Omental fat pad (tissue), 4 donors: ENCODE data around the gene ACTC1. TPM values are rescaled to one million over a fixed set of nuclear protein-coding genes. Genes with fewer than 3 reads are reported as not detected.
"Not testable (repeated sequence)": the region's sequence is repeated elsewhere in the genome, so short reads cannot be mapped to it uniquely, and the experiment has no call there.

Experiments
- ATAC-seq: fragments of 150-250 bp; one replicate; pipeline ENCODE4 v1.9.1; 2016; ENCODE audit warnings: mild to moderate bottlenecking, moderate library complexity; ENCODE audit not compliant: low FRiP score
- DNase-seq: peaks from one replicate; pipeline ENCODE4 v3.0.0-alpha.2; 2019; ENCODE audit warnings: low spot score
- total RNA-seq, 4 donors: library from RNA; depleted of rRNA; stranded (reverse); fragments of >200 nt; gene quantifications; one replicate each; pipeline ENCODE4 v1.1.0, GENCODE V29; 2016
- TF ChIP-seq, protein P1 (sequence below), 3 donors: fragments of 450-650 bp; IDR thresholded peaks; one replicate each; pipeline ENCODE4 v1.5.1; 2016 to 2017; ENCODE audit warnings: antibody characterized with exemption in 3 of 3, mild to moderate bottlenecking in 3 of 3, moderate library complexity in 2 of 3

Gene ACTC1
- total RNA-seq, 4 donors from 2014 or later: 0.38 to 5.5 (median 0.93) TPM; not detected in 1

GRCh38 chr15:34809186-34809585 lies 13.8 kb upstream of the ACTC1 start:
- ATAC-seq (no peak), DNase-seq (no peak)
- TF ChIP-seq, protein P1, sequence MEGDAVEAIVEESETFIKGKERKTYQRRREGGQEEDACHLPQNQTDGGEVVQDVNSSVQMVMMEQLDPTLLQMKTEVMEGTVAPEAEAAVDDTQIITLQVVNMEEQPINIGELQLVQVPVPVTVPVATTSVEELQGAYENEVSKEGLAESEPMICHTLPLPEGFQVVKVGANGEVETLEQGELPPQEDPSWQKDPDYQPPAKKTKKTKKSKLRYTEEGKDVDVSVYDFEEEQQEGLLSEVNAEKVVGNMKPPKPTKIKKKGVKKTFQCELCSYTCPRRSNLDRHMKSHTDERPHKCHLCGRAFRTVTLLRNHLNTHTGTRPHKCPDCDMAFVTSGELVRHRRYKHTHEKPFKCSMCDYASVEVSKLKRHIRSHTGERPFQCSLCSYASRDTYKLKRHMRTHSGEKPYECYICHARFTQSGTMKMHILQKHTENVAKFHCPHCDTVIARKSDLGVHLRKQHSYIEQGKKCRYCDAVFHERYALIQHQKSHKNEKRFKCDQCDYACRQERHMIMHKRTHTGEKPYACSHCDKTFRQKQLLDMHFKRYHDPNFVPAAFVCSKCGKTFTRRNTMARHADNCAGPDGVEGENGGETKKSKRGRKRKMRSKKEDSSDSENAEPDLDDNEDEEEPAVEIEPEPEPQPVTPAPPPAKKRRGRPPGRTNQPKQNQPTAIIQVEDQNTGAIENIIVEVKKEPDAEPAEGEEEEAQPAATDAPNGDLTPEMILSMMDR (IDR thresholded peaks at IDR 0.05): no peak

GRCh38 chr15:34808016-34808415 lies 12.7 kb upstream of the ACTC1 start:
- no peak for ATAC-seq
- TF ChIP-seq, protein P1 (IDR thresholded peaks at IDR 0.05): no peak
- no peak for DNase-seq

DNA sequence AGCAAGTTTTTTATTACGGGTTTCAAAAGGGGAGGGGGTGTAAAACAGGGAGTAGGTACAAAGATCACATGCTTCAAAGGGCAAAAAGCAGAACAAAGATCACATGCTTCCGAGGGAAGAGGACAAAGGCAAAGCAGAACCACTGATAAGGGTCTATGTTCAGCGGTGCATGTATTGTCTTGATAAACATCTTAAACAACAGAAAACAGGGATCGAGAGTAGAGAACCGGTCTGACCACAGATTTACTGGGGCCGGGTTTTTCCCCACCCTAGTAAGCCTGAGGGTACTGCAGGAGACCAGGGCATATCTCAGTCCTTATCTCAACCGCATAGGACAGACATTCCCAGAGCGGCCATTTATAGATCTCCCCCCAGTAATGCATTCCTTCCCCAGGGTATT lies 11.9 kb upstream of the ACTC1 start:
- not testable (repeated sequence) for DNase-seq, ATAC-seq

DNA sequence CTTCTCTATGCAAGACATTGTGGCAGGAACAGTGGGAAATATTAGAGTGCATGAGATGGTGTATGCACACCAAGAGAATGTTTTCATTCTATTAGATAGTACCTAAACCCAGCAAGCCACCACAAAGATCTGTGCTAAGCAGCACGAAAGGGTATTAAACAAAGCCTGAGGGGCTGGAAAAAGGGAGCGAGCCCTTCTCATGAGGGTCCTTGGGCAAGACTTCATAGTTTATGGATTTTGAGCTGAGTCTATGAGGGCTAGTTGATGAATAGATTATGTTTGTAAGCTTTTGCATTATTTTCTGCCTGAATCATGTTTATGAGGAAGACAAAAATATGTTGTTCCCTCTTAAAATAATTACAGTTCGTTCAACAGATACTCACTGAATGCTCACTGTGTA lies 9.4 kb upstream of the ACTC1 start:
- no peak for ATAC-seq
- DNase-seq: no peak
- TF ChIP-seq, protein P1 (IDR thresholded peaks at IDR 0.05): no peak

GRCh38 chr15:34804113-34804512 lies 8.8 kb upstream of the ACTC1 start:
- TF ChIP-seq, protein P1 (IDR thresholded peaks at IDR 0.05): no peak
- ATAC-seq (no peak), DNase-seq (no peak)

DNA sequence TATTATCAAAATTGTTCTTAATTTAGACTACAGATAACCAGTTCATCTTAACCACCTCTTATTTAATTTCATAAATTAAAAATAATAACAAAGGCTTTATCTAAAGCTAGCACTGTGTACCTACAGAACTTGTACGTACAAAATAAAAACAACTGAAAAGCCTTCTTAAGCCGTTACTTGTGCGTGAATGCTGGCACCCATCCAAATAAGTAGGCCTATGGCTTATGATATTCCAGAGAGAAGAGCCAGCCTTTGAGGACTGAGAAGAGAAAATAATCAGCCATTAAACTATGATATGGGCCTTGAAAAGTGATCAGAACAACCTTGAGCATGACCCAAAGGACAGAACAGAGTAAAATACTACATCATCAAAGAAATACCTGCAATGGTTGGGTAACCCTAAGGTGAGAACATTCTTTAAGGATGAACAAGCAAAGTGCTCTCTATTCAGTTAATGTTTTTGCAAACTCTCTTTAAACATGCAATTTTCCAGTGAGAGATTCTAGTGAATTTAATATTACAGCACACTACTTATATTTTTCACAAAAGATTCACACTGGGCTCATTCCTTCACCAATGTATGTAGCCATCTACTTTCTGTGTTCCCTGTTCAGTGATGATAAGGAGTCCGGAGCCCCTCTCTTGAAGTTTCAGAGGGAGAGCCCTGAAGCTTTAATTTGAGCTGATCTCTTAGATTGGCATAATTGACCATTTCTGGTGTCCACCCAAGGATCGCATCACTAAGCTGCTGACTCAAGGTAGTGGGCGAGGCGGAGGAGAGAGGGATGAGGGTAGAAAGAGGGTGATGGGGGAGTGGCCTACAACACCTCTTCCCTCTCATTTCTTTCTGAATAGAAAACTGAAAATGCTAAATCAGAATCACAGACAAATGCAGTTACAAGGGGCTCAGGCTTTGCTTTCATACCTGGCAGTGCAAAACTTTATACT lies 7.7 kb upstream of the ACTC1 start:
- ATAC-seq (no peak), DNase-seq (no peak)
- TF ChIP-seq, protein P1 (IDR thresholded peaks at IDR 0.05): no peak

- DNase-seq (no peak), ATAC-seq (no peak)
- TF ChIP-seq, protein P1 (IDR thresholded peaks at IDR 0.05): no peak
Observed at GRCh38 chr15:34802371-34802770, 7.0 kb upstream of the ACTC1 start.
